GM23338 (cell line): ENCODE data around the gene NRSN2.

Experiments used
- CREB1 ChIP-seq: fragments of 250-450 bp; sonication (Bioruptor Pico); IDR thresholded peaks from 2 replicates; pipeline ENCODE4 v1.5.0; 2020; ENCODE audit warnings: low read depth, mild to moderate bottlenecking, moderate library complexity
- CTCF ChIP-seq, 2 experiments: fragments of 200-600 bp in 1 of 2; sonication (generic) in 1 of 2; conservative IDR thresholded peaks; 2 replicates each; pipeline versions ENCODE4 v1.5.1 to v1.6.1; 2016 to 2017; ENCODE audit warnings: antibody characterized with exemption in 2 of 2, low read depth in 2 of 2, mild to moderate bottlenecking in 2 of 2, moderate library complexity in 1 of 2
- EZH2 ChIP-seq: fragments of 200-600 bp; sonication (generic); IDR thresholded peaks from one replicate; pipeline ENCODE4 v1.8.0; 2017; ENCODE audit warnings: antibody characterized with exemption, mild to moderate bottlenecking, low read depth; ENCODE audit not compliant: unreplicated experiment
- EZH2phosphoT487 ChIP-seq: fragments of 200-600 bp; sonication (generic); IDR thresholded peaks from one replicate; pipeline ENCODE4 v1.8.1; 2018; ENCODE audit warnings: antibody characterized with exemption; ENCODE audit not compliant: unreplicated experiment
- POLR2AphosphoS5 ChIP-seq: IDR thresholded peaks from 2 replicates; pipeline ENCODE4 v1.6.1; 2016; ENCODE audit warnings: antibody characterized with exemption, low read depth
- REST ChIP-seq: IDR thresholded peaks from one replicate; pipeline ENCODE4 v1.6.1; 2018; ENCODE audit warnings: antibody characterized with exemption; ENCODE audit not compliant: unreplicated experiment
- STAT1 ChIP-seq: IDR thresholded peaks from one replicate; pipeline ENCODE4 v1.6.1; 2016; ENCODE audit warnings: antibody characterized with exemption; ENCODE audit not compliant: unreplicated experiment

- no peak for TF ChIP-seq CTCF (conservative IDR thresholded peaks at IDR 0.05; ENCODE audit: low read depth in 2 of 2)
- TF ChIP-seq CREB1, result no peak
- no peak for TF ChIP-seq EZH2
- no peak for TF ChIP-seq REST
- no peak for TF ChIP-seq POLR2AphosphoS5
- TF ChIP-seq STAT1, result no peak
- no peak for TF ChIP-seq EZH2phosphoT487
Measured at GRCh38 chr20:400128-400453, 53.2 kb downstream of the NRSN2 start.
